CD4-positive, alpha-beta memory T cell (primary cell): Measurements from ENCODE around the gene PIK3IP1. TPM values are rescaled to one million over a fixed set of nuclear protein-coding genes. Genes with fewer than 3 reads are reported as not detected.
A peak's percentile ranks its signal among the peaks of the same experiment; 100 is the strongest.
"Not testable (repeated sequence)": the region's sequence is repeated elsewhere in the genome, so short reads cannot be mapped to it uniquely, and the experiment has no call there.

Experiments
- CTCF ChIA-PET: fragments of 350-600 bp; sonication (Branson Sonifier 250); formaldehyde crosslinking; loops from one replicate; lab custom pipeline; 2021; ENCODE audit warnings: inconsistent platforms; ENCODE audit not compliant: partially characterized antibody; lab: Charles Lee
- POLR2A ChIA-PET: fragments of 350-600 bp; sonication (Branson Sonifier 250); formaldehyde crosslinking; loops from one replicate; lab custom pipeline; 2021; ENCODE audit not compliant: partially characterized antibody; lab: Charles Lee
- DNase-seq, 5 donors: peaks; one replicate each; pipeline versions ENCODE4 v3.0.0 to v3.0.0-alpha.2; 2020 to 2022; ENCODE audit warnings: mixed read lengths in 1 of 5
- H3K27ac ChIP-seq: one replicate; pipeline ENCODE4 v1.7.0; 2013; ENCODE audit warnings: low read depth, low read length
- H3K27me3 ChIP-seq: 2 replicates; pipeline ENCODE4 v1.7.0; 2013; ENCODE audit warnings: mild to moderate bottlenecking, low read length, moderate library complexity; ENCODE audit not compliant: insufficient read depth
- H3K36me3 ChIP-seq: 2 replicates; pipeline ENCODE4 v1.7.0; 2013; ENCODE audit warnings: mild to moderate bottlenecking, low read length, moderate library complexity; ENCODE audit not compliant: insufficient read depth
- H3K4me1 ChIP-seq: 2 replicates; pipeline ENCODE4 v1.7.0; 2013; ENCODE audit warnings: mild to moderate bottlenecking, low read length, moderate library complexity; ENCODE audit not compliant: insufficient read depth
- H3K4me3 ChIP-seq, 2 donors: one replicate each; pipeline ENCODE4 v1.7.0; 2013; ENCODE audit warnings: low read length in 2 of 2, mild to moderate bottlenecking in 1 of 2
- H3K9me3 ChIP-seq, 2 donors: one replicate each; pipeline ENCODE4 v1.7.0; 2013; ENCODE audit warnings: low read length in 2 of 2, control low read depth in 1 of 2; ENCODE audit not compliant: control insufficient read depth in 1 of 2
- H3K27ac Mint-ChIP-seq, 7 donors: one replicate each; pipeline ENCODE4 v1.8.0; 2020 to 2021; ENCODE audit warnings: mixed read lengths in 7 of 7, mild to moderate bottlenecking in 6 of 7, inconsistent platforms in 3 of 7, moderate library complexity in 3 of 7
- H3K27me3 Mint-ChIP-seq, 2 donors: one replicate each; pipeline ENCODE4 v1.8.0; 2020 to 2021; ENCODE audit warnings: mixed read lengths in 2 of 2
- H3K36me3 Mint-ChIP-seq, 2 donors: one replicate each; pipeline ENCODE4 v1.8.0; 2020 to 2021; ENCODE audit warnings: mixed read lengths in 2 of 2, inconsistent platforms in 1 of 2, mild to moderate bottlenecking in 1 of 2
- H3K4me1 Mint-ChIP-seq, 4 donors: one replicate each; pipeline ENCODE4 v1.8.0; 2020 to 2021; ENCODE audit warnings: mixed read lengths in 4 of 4, mild to moderate bottlenecking in 1 of 4
- H3K4me3 Mint-ChIP-seq, 8 donors: one replicate each; pipeline ENCODE4 v1.8.0; 2020 to 2021; ENCODE audit warnings: mixed read lengths in 8 of 8, mild to moderate bottlenecking in 7 of 8, moderate library complexity in 6 of 8, inconsistent platforms in 3 of 8
- H3K9me3 Mint-ChIP-seq, 8 donors: one replicate each; pipeline ENCODE4 v1.8.0; 2020 to 2021; ENCODE audit warnings: mixed read lengths in 8 of 8, mild to moderate bottlenecking in 5 of 8, inconsistent platforms in 3 of 8, moderate library complexity in 1 of 8
- intact Hi-C: fragments of 100-400 bp; cut with micrococcal nuclease; formaldehyde crosslinking; loops from one replicate; pipeline ENCODE4 v1.15.1; 2023
- polyA plus RNA-seq, 2 donors: library from polyadenylated mRNA; unstranded; fragments of 300-500 nt; fragmentation: Illumina TruSeq; gene quantifications; one replicate each; pipeline ENCODE4 v1.2.3, GENCODE V29; 2021
- total RNA-seq, 2 experiments: library from RNA; stranded (reverse); gene quantifications; one replicate each; pipeline ENCODE4 v1.2.3, GENCODE V29; 2021

PIK3IP1 gene
- total and polyA plus RNA-seq, 4 experiments from 2014 or later = 399 to 473 (median 414) TPM

DNA sequence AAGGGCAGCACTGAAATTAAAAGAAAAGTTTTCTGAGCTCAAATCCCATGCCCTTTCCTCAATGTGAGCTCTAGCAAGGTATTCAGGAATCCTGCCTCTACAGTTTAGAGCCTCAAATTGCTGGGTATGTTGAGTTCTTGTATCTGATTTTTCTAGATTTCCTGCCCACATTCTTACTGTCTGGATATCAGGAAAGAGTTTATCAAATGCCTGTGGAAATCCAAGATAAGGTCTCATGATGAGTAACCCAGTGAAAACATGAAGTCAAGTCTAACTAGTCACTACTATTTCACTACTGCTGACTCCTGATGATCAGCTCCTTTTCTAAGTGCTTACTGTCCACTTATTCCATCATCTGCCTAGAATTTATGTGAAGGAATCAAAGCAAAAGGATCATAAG, 50.4 kb downstream of the PIK3IP1 start:
- H3K36me3 Mint-ChIP-seq = peaks cover 8 to 28% of the 10 kb centered on the region in 2 donors
- intact Hi-C loops = no loop called here
- H3K27me3 Mint-ChIP-seq = no peaks in the 10 kb centered on the region
- POLR2A ChIA-PET = no interaction called here
- H3K4me1 ChIP-seq = peaks cover 24% of the 10 kb centered on the region
- H3K9me3 Mint-ChIP-seq = no peaks in the 10 kb centered on the region
- H3K4me3 Mint-ChIP-seq = no peak overlapping the region
- no peak for DNase-seq
- H3K27me3 ChIP-seq = no peaks in the 10 kb centered on the region
- no peak overlapping the region for H3K4me3 ChIP-seq
- CTCF ChIA-PET = interaction anchor here (1.3 to 2.4 kb wide), 4 partner anchors 10 to 72 kb away, joined by 4 to 20 read pairs (median 6); partner anchors contain the start of gene LIMK2
- no peaks in the 10 kb centered on the region for H3K9me3 ChIP-seq
- H3K36me3 ChIP-seq = no peaks in the 10 kb centered on the region
- H3K27ac Mint-ChIP-seq = peak overlapping the region in 2 of 7 donors; percentile 33 to 65
- H3K27ac ChIP-seq = no peak overlapping the region
- H3K4me1 Mint-ChIP-seq = peaks cover 25 to 58% (median 39%) of the 10 kb centered on the region in 4 donors

DNA sequence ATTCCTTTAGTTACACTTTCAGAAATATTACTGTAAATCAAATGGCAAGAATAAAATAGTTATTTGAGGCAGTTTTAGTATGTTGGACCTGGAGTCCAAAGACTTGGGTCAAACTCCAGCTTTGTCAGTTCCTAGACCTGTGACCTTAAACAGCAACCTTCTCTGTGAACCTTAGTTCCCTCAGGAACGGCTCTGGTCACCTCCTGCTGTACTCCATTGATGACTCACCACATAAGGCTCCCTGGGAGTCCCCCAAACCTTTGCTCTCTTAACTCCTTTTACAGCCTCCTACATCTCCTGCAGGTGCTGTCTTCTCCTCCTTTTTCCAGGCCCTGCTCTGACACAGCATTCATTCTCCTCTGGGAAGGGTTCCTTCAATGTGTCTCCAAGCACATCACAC, 51.1 kb downstream of the PIK3IP1 start:
- Mint-ChIP-seq H3K27ac (peak overlapping the region in 5 of 7 donors; percentile 26 to 77 (median 69)), H3K4me1 (peaks cover 22 to 52% (median 37%) of the 10 kb centered on the region in 4 donors), H3K36me3 (peaks cover 8 to 28% of the 10 kb centered on the region in 2 donors), H3K4me3 (no peak overlapping the region), H3K9me3 (no peaks in the 10 kb centered on the region), H3K27me3 (no peaks in the 10 kb centered on the region)
- Histone ChIP-seq H3K36me3 (no peaks in the 10 kb centered on the region), H3K4me3 (no peak overlapping the region), H3K4me1 (peaks cover 22% of the 10 kb centered on the region), H3K9me3 (no peaks in the 10 kb centered on the region), H3K27ac (no peak overlapping the region), H3K27me3 (no peaks in the 10 kb centered on the region)
- CTCF ChIA-PET = interaction anchor here (1.3 to 2.4 kb wide), 5 partner anchors 9 to 72 kb away, joined by 4 to 8 read pairs (median 6); partner anchors contain the start of gene LIMK2
- no peak for DNase-seq
- intact Hi-C loops = no loop called here
- POLR2A ChIA-PET = interaction anchor here (1.0 kb wide), 1 partner anchor 44 kb away, joined by 3 read pairs; no protein-coding TSS in a partner anchor

DNA sequence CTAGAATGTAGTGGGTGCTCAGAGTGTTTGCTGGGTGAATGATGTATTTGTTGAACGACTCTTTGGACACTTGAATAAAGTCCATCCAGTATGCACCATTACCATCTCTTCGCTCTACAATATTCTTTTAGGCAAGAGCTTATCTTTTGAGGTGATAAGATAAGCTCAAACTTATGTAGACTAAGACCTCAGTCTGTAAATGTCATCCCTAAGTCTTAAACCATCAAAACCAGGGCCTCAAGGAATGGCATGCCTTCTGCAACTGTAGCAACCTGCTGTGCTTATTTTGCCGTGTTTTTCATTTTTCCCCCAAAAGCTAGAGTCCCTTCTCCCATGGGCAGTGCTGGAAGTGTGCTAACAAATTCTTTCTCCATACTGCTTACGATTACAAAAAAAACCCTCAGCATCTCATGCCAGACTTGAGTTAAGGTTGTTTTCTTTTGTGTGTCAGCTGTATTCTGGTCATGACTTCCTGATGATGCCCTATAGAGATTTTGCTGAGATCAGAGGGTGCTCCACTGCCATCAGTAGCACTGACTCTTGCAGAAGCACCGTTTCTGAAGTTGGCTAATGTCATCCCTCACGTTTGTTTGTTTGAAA, 52.4 kb downstream of the PIK3IP1 start:
- no peaks in the 10 kb centered on the region for H3K27me3 ChIP-seq
- H3K27ac Mint-ChIP-seq = peak overlapping the region; percentile 2 to 88 (median 44)
- peaks cover 21% of the 10 kb centered on the region for H3K4me1 ChIP-seq
- H3K4me3 Mint-ChIP-seq = peak overlapping the region in 1 of 8 donors; percentile 25
- intact Hi-C loops = no loop called here
- H3K9me3 Mint-ChIP-seq = no peaks in the 10 kb centered on the region
- peaks cover 26 to 54% (median 37%) of the 10 kb centered on the region in 4 donors for H3K4me1 Mint-ChIP-seq
- POLR2A ChIA-PET = interaction anchor here (1.3 kb wide), 2 partner anchors 15 to 52 kb away, joined by 3 to 4 read pairs; partner anchors contain the start of gene PIK3IP1
- no peaks in the 10 kb centered on the region for H3K27me3 Mint-ChIP-seq
- no peaks in the 10 kb centered on the region for H3K9me3 ChIP-seq
- DNase-seq = no peak
- H3K36me3 Mint-ChIP-seq = peaks cover 11 to 33% of the 10 kb centered on the region in 2 donors
- H3K27ac ChIP-seq = no peak overlapping the region
- CTCF ChIA-PET = interaction anchor here (0.7 to 2.1 kb wide), 9 partner anchors 8 to 34 kb away, joined by 3 to 8 read pairs (median 3); partner anchors contain the start of gene LIMK2
- H3K4me3 ChIP-seq = no peak overlapping the region
- no peaks in the 10 kb centered on the region for H3K36me3 ChIP-seq

DNA sequence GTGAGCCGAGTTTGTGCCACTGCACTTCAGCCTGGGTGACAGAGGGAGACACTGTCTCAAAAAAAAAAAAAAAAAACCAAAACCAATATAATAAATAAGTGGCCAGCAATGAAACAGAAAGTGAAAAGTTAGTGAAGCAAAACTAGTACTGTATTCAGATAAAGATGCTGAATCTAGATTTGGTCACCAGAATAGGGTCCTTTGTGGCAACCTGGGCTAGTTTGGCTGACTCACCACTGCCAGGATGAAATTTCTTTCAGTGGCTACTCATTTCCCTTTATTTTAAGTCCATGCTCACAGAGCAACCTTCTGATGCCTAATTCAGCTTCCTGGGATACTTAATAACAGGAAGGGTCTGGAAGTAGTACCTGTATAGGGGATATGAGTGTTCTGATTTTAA, 54.2 kb downstream of the PIK3IP1 start:
- CTCF ChIA-PET = interaction anchor here (0.8 to 1.5 kb wide), 2 partner anchors 10 to 19 kb away, joined by 3 to 4 read pairs; no protein-coding TSS in a partner anchor
- Mint-ChIP-seq H3K27ac (peak overlapping the region in 3 of 7 donors; percentile 12 to 51 (median 22)), H3K9me3 (peaks cover 0 to 1% (median 0%) of the 10 kb centered on the region in 8 donors), H3K4me1 (peaks cover 25 to 50% (median 38%) of the 10 kb centered on the region in 4 donors), H3K27me3 (no peaks in the 10 kb centered on the region), H3K4me3 (no peak overlapping the region), H3K36me3 (peaks cover 21 to 44% of the 10 kb centered on the region in 2 donors)
- no peaks in the 10 kb centered on the region for H3K9me3 ChIP-seq
- no peaks in the 10 kb centered on the region for H3K27me3 ChIP-seq
- intact Hi-C loops = no loop called here
- POLR2A ChIA-PET = interaction anchor here (1.2 kb wide), 1 partner anchor 12 kb away, joined by 3 read pairs; no protein-coding TSS in a partner anchor
- H3K27ac ChIP-seq = no peak overlapping the region
- peaks cover 5% of the 10 kb centered on the region for H3K4me1 ChIP-seq
- H3K4me3 ChIP-seq = no peak overlapping the region
- H3K36me3 ChIP-seq = no peaks in the 10 kb centered on the region
- DNase-seq = no peak

DNA sequence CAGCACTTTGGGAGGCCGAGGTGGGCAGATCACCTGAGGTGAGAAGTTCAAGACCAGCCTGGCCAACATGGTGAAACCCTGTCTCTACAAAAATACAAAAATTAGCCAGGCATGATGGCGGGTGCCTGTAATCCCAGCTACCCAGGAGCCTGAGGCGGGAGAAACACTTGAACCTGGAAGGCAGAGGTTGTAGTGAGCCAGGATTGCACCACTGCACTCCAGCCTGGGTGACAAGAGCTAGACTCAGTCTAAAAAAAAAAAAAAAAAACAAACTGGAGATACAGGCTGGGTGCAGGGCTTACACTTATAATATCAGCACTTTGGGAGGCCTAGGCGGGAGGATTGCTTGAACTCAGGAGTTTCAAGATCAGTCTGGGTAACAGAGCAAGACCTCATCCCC, 56.2 kb downstream of the PIK3IP1 start:
- POLR2A ChIA-PET = not testable (repeated sequence)

GRCh38 chr22:31235081-31235480, 57.2 kb downstream of the PIK3IP1 start:
- H3K4me1 ChIP-seq = peaks cover 18% of the 10 kb centered on the region
- no peaks in the 10 kb centered on the region for H3K9me3 ChIP-seq
- Mint-ChIP-seq H3K4me3 (peak overlapping the region in 4 of 8 donors; percentile 18 to 81 (median 53)), H3K36me3 (peaks cover 15 to 39% of the 10 kb centered on the region in 2 donors), H3K27me3 (no peaks in the 10 kb centered on the region), H3K4me1 (peaks cover 32 to 55% (median 44%) of the 10 kb centered on the region in 4 donors), H3K9me3 (peaks cover 0 to 1% (median 0%) of the 10 kb centered on the region in 8 donors), H3K27ac (peak overlapping the region in 5 of 7 donors; percentile 30 to 85 (median 71))
- no peak overlapping the region for H3K4me3 ChIP-seq
- H3K27me3 ChIP-seq = no peaks in the 10 kb centered on the region
- intact Hi-C loops = no loop called here
- H3K36me3 ChIP-seq = no peaks in the 10 kb centered on the region
- DNase-seq = no peak
- ChIA-PET CTCF (interaction anchor here (0.7 to 1.0 kb wide), 2 partner anchors 10 to 37 kb away, joined by 3 to 4 read pairs; no protein-coding TSS in a partner anchor), POLR2A (interaction anchor here (0.9 to 1.0 kb wide), 2 partner anchors 13 to 57 kb away, joined by 4 to 5 read pairs; partner anchors contain the start of gene PIK3IP1)
- H3K27ac ChIP-seq = no peak overlapping the region

More for the DNA sequence above, 56.2 kb downstream of the PIK3IP1 start:
- H3K27ac Mint-ChIP-seq, H3K4me3 Mint-ChIP-seq, H3K4me3 ChIP-seq, DNase-seq, H3K9me3 ChIP-seq, H3K27ac ChIP-seq, H3K27me3 ChIP-seq, intact Hi-C loops, H3K4me1 ChIP-seq, H3K27me3 Mint-ChIP-seq, H3K36me3 ChIP-seq, H3K9me3 Mint-ChIP-seq: not testable (repeated sequence)
- Mint-ChIP-seq H3K36me3 (peaks cover 15 to 38% of the 10 kb centered on the region in 2 donors), H3K4me1 (peaks cover 27 to 54% (median 41%) of the 10 kb centered on the region in 4 donors)
- CTCF ChIA-PET = interaction anchor here (0.8 to 1.2 kb wide), 3 partner anchors 9 to 35 kb away, joined by 3 to 4 read pairs (median 3); no protein-coding TSS in a partner anchor

- Histone ChIP-seq H3K27me3 (no peaks in the 10 kb centered on the region), H3K4me1 (peaks cover 30% of the 10 kb centered on the region), H3K4me3 (no peak overlapping the region), H3K9me3 (no peaks in the 10 kb centered on the region), H3K27ac (no peak overlapping the region), H3K36me3 (no peaks in the 10 kb centered on the region)
- H3K9me3 Mint-ChIP-seq = peaks cover 0 to 1% (median 0%) of the 10 kb centered on the region in 8 donors
- no peaks in the 10 kb centered on the region for H3K27me3 Mint-ChIP-seq
- H3K27ac Mint-ChIP-seq = peak overlapping the region in 1 of 7 donors; percentile 26
- no peak overlapping the region for H3K4me3 Mint-ChIP-seq
- intact Hi-C loops = no loop called here
- ChIA-PET CTCF (interaction anchor here (0.9 to 12.4 kb wide), 13 partner anchors 7 to 600 kb away, joined by 3 to 178 read pairs (median 5); partner anchors contain the start of genes LIMK2 and SELENOM), POLR2A (interaction anchor here (1.0 to 8.2 kb wide), 4 partner anchors 21 to 60 kb away, joined by 3 to 75 read pairs (median 8); partner anchors contain the start of genes LIMK2 and PIK3IP1)
- peaks cover 15 to 35% of the 10 kb centered on the region in 2 donors for H3K36me3 Mint-ChIP-seq
- peaks cover 36 to 61% (median 47%) of the 10 kb centered on the region in 4 donors for H3K4me1 Mint-ChIP-seq
- DNase-seq = no peak
Measured at GRCh38 chr22:31233001-31233400, 59.3 kb downstream of the PIK3IP1 start.
